Endothelial cell of coronary artery (primary cell): Measurements from ENCODE around the gene NEUROD6. TPM values are rescaled to one million over a fixed set of nuclear protein-coding genes. Genes with fewer than 3 reads are reported as not detected.

Experiments
- total RNA-seq: library from RNA; depleted of rRNA; stranded (reverse); fragments of >200 nt; gene quantifications from 2 replicates; pipeline ENCODE4 v1.2.3, GENCODE V29; 2014

NEUROD6 gene
- not detected in 2 replicates for total RNA-seq

DNA sequence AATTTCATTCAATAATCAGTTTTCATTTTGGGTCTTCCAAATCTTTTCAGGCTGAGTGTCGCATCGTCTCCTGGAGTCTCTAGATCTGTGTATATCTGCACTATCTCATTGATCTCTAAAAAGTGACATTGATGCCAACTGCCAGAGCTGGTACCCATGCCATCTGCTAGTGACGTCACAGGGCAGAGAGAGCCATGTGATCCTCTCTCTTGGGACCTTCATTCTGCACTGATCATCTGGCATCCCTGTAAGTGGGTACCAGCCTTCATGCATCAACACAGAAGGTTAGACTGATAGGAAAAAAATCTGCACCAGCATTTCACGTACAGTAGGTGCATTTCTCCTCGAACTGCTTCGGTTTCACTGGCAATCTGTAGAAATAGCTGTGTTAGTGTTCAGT is at the start of gene NEUROD6:
TSS of gene NEUROD6 (minus strand) at position 124 of the 400 bp plus-strand sequence. CDS start 1,458 bp downstream, outside the sequence.

Other genes with a start within 250 kb of the NEUROD6 start
- not detected in 2 replicates for gene ITPRID1, start 173.4 kb upstream of the NEUROD6 start, total RNA-seq